MM.1S (cell line): ENCODE measurements around the gene VENTX.

Source experiments
- DNase-seq: peaks from one replicate; pipeline ENCODE4 v3.0.0-alpha.2; 2015
- H2AFZ ChIP-seq: fragments of 300-600 bp; sonication (generic); 2 replicates; pipeline ENCODE4 v1.6.0; 2016; ENCODE audit warnings: antibody characterized with exemption, low read length
- H3F3A ChIP-seq: fragments of 300-600 bp; sonication (generic); 2 replicates; pipeline ENCODE4 v1.6.1; 2016; ENCODE audit warnings: mild to moderate bottlenecking, antibody characterized with exemption, low read length, moderate library complexity, mixed read lengths; ENCODE audit not compliant: insufficient read depth
- H3K27ac ChIP-seq: fragments of 300-600 bp; sonication (generic); 2 replicates; pipeline ENCODE4 v1.5.1; 2016; ENCODE audit warnings: mild to moderate bottlenecking, low read length
- H3K27me3 ChIP-seq: fragments of 300-600 bp; sonication (generic); replicated peaks from 2 replicates; pipeline ENCODE4 v1.6.0; 2016; ENCODE audit warnings: low read length; ENCODE audit not compliant: insufficient read depth
- H3K36me3 ChIP-seq: fragments of 300-600 bp; sonication (generic); replicated peaks from 2 replicates; pipeline ENCODE4 v1.6.1; 2016; ENCODE audit warnings: mild to moderate bottlenecking, low read length, mixed read lengths; ENCODE audit not compliant: insufficient read depth
- H3K4me1 ChIP-seq: fragments of 300-600 bp; sonication (generic); 2 replicates; pipeline ENCODE4 v1.6.1; 2016; ENCODE audit warnings: low read length, mixed read lengths
- H3K4me2 ChIP-seq: fragments of 300-600 bp; sonication (generic); 2 replicates; pipeline ENCODE4 v1.6.0; 2016; ENCODE audit warnings: low read depth, low read length
- H3K4me3 ChIP-seq: fragments of 300-600 bp; sonication (generic); 2 replicates; pipeline ENCODE4 v1.5.1; 2016; ENCODE audit warnings: low read length, mixed read lengths
- H3K79me2 ChIP-seq: fragments of 300-600 bp; sonication (generic); 2 replicates; pipeline ENCODE4 v1.6.1; 2016; ENCODE audit warnings: mixed run types, low read length, mixed read lengths
- H3K9ac ChIP-seq: fragments of 300-600 bp; sonication (generic); 2 replicates; pipeline ENCODE4 v1.6.1; 2016; ENCODE audit warnings: low read length, mixed read lengths
- H3K9me2 ChIP-seq: fragments of 300-600 bp; sonication (generic); replicated peaks from 2 replicates; pipeline ENCODE4 v1.6.1; 2016; ENCODE audit warnings: mild to moderate bottlenecking, low read length, mixed read lengths; ENCODE audit not compliant: insufficient read depth
- H3K9me3 ChIP-seq: fragments of 300-600 bp; sonication (generic); replicated peaks from 2 replicates; pipeline ENCODE4 v1.6.1; 2016; ENCODE audit warnings: mild to moderate bottlenecking, low read length, mixed read lengths; ENCODE audit not compliant: insufficient read depth
- H4K20me1 ChIP-seq: fragments of 300-600 bp; sonication (generic); 2 replicates; pipeline ENCODE4 v1.6.1; 2016; ENCODE audit warnings: mild to moderate bottlenecking, low read length, moderate library complexity, mixed read lengths; ENCODE audit not compliant: insufficient read depth
- EZH2 ChIP-seq: fragments of 300-600 bp; sonication (generic); optimal IDR thresholded peaks from 2 replicates; pipeline ENCODE3; 2017; ENCODE audit warnings: low read depth, mild to moderate bottlenecking, antibody characterized with exemption, low read length, mixed read lengths
- EZH2phosphoT487 ChIP-seq: fragments of 300-600 bp; sonication (generic); IDR thresholded peaks from 2 replicates; pipeline ENCODE4 v1.6.1; 2018; ENCODE audit warnings: antibody characterized with exemption, low read length
- TF ChIP-seq, protein P1 (sequence below): fragments of 300-600 bp; sonication (generic); IDR thresholded peaks from 2 replicates; pipeline ENCODE4 v1.5.1; 2016; ENCODE audit warnings: antibody characterized with exemption, low read length, mixed read lengths

Gene VENTX

DNA sequence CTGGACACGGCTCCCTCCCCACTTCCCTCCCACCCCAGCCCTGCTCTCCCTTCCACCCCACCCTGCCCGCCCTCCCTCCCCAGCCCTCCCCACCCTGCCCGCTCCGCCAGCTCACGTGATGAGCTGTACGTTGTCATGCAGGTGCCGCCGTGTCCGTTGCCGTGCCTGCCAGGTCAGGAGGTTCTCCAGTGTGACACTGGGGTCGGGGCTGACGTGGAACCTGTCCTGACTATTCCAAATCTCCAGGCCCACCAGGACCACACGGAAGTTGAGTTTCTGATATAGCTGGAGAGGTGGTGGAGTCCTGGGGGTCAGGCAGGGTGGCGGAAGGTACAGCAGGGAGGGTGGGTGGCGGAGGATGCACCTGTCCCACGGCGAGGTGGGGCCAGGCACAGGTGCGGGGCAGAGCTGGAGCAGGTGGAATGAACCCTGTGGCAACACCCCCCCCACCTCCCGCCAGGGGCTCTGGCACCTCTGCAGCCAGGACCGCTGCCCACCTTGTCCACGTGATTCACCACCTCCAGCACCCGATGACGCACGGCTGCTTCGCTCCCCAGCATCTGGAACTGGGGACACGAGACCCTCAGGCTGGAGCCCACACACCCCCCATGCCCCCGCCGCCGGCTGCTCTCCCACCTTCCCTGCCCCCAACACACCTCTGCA is 34.8 kb downstream of the VENTX start:
- Histone ChIP-seq H3K4me1 (peaks cover 6% of the 10 kb centered on the region), H3K4me3 (no peak overlapping the region), H3F3A (peaks cover 21% of the 10 kb centered on the region), H3K27ac (no peak overlapping the region), H4K20me1 (no peaks in the 10 kb centered on the region), H3K9me2 (no peaks in the 10 kb centered on the region), H3K9me3 (no peaks in the 10 kb centered on the region), H3K9ac (no peak overlapping the region), H3K27me3 (no peaks in the 10 kb centered on the region), H3K79me2 (peaks cover 63% of the 10 kb centered on the region), H3K36me3 (peaks cover 3% of the 10 kb centered on the region), H2AFZ (no peak overlapping the region), H3K4me2 (no peak overlapping the region)
- TF ChIP-seq EZH2phosphoT487 (no peak), EZH2 (no peak)
- TF ChIP-seq, protein P1, sequence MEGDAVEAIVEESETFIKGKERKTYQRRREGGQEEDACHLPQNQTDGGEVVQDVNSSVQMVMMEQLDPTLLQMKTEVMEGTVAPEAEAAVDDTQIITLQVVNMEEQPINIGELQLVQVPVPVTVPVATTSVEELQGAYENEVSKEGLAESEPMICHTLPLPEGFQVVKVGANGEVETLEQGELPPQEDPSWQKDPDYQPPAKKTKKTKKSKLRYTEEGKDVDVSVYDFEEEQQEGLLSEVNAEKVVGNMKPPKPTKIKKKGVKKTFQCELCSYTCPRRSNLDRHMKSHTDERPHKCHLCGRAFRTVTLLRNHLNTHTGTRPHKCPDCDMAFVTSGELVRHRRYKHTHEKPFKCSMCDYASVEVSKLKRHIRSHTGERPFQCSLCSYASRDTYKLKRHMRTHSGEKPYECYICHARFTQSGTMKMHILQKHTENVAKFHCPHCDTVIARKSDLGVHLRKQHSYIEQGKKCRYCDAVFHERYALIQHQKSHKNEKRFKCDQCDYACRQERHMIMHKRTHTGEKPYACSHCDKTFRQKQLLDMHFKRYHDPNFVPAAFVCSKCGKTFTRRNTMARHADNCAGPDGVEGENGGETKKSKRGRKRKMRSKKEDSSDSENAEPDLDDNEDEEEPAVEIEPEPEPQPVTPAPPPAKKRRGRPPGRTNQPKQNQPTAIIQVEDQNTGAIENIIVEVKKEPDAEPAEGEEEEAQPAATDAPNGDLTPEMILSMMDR, result no peak
- DNase-seq, result peak; percentile 2

DNA sequence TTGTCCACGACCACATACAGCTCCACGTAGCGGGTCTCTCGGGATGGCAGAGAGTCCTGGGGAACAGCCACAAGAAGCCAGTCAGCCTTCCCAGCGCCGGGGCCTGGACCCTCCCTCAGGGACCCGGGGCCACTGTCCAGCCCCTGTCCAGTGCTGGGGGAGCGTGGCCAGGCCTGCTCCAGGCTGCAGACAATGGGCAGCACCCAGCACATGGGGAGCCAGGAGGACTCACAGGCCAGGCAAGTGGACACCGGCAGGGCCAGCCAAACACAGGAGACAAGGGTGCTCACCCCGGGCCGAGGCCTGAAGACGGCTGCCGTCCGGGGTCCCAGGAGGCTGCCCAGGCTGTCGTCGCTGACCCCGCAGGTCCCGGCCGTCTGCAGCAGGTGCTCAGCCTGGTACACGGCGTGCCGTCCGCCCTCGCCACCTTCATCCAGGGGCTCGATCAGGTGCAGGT is 35.3 kb downstream of the VENTX start:
- peak; percentile 0 for DNase-seq
- no peak for TF ChIP-seq EZH2
- TF ChIP-seq EZH2phosphoT487, result no peak
- TF ChIP-seq, protein P1, result no peak
- H3K27me3 ChIP-seq, result no peaks in the 10 kb centered on the region
- H3K4me1 ChIP-seq, result peaks cover 12% of the 10 kb centered on the region
- H3K9me3 ChIP-seq, result no peaks in the 10 kb centered on the region
- H3F3A ChIP-seq, result peaks cover 27% of the 10 kb centered on the region
- no peaks in the 10 kb centered on the region for H3K9me2 ChIP-seq
- no peak overlapping the region for H3K27ac ChIP-seq
- peaks cover 63% of the 10 kb centered on the region for H3K79me2 ChIP-seq
- peaks cover 3% of the 10 kb centered on the region for H3K36me3 ChIP-seq
- H3K4me3 ChIP-seq, result no peak overlapping the region
- no peaks in the 10 kb centered on the region for H4K20me1 ChIP-seq
- H3K9ac ChIP-seq, result no peak overlapping the region
- no peak overlapping the region for H2AFZ ChIP-seq
- no peak overlapping the region for H3K4me2 ChIP-seq

DNA sequence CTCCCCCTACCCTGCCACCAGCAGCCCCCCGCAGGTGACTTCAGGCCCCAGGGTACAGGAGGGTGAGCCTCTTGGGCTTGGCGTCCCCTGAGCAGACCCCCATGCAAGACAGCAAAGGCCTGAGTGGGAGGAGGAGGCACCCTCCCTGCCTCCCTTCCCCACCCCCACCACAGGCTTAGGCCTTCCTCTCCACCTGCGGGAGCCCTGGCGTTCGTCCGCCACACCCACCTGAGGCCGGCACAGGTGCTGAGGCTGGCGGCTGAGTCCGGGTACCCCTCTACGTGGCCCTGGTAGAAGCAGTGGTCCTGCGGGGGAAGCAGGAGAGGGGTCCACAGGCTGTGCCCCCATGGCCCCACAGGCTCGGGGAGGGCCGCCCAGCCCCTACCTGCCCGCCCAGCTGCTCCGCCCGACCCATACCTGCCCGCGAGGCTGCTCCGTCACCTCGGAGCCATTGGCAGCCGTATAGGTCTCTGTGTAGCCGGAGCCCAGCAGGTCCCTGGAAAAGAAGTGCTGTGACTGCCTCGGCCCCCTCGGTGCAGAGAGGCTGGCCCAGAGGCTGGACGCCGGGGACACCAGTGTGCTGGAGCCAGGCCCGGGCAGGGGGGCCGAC is 36.0 kb downstream of the VENTX start:
- peaks cover 63% of the 10 kb centered on the region for H3K79me2 ChIP-seq
- peaks cover 3% of the 10 kb centered on the region for H3K36me3 ChIP-seq
- H3K4me2 ChIP-seq, result no peak overlapping the region
- H4K20me1 ChIP-seq, result no peaks in the 10 kb centered on the region
- H2AFZ ChIP-seq, result no peak overlapping the region
- H3K9ac ChIP-seq, result no peak overlapping the region
- no peak overlapping the region for H3K27ac ChIP-seq
- TF ChIP-seq, protein P1, result no peak
- TF ChIP-seq EZH2phosphoT487 (no peak), EZH2 (no peak)
- H3F3A ChIP-seq, result peaks cover 33% of the 10 kb centered on the region
- H3K9me3 ChIP-seq, result no peaks in the 10 kb centered on the region
- H3K4me3 ChIP-seq, result no peak overlapping the region
- H3K4me1 ChIP-seq, result peaks cover 19% of the 10 kb centered on the region
- H3K27me3 ChIP-seq, result no peaks in the 10 kb centered on the region
- H3K9me2 ChIP-seq, result no peaks in the 10 kb centered on the region
- DNase-seq, result peak; percentile 4
